Neural cell (in vitro differentiated cells): ENCODE measurements around the gene IL23R.

Source experiments
- EZH2 ChIP-seq: fragments of 200-600, 300-800 bp; shearing (Covaris generic), sonication (generic); IDR thresholded peaks from 2 replicates; pipeline ENCODE4 v1.6.1; 2014; ENCODE audit warnings: antibody characterized with exemption, low read length, borderline replicate concordance, mild to moderate bottlenecking; ENCODE audit not compliant: insufficient read depth, poor library complexity, severe bottlenecking
- MXI1 ChIP-seq: fragments of 450-650 bp; conservative IDR thresholded peaks from 2 replicates; pipeline ENCODE4 v1.6.1; 2014; ENCODE audit warnings: antibody characterized with exemption, mild to moderate bottlenecking; ENCODE audit not compliant: poor library complexity, severe bottlenecking
- POLR2AphosphoS5 ChIP-seq: IDR thresholded peaks from 2 replicates; pipeline ENCODE4 v1.6.1; 2012
- TAF1 ChIP-seq: IDR thresholded peaks from 2 replicates; pipeline ENCODE4 v1.6.1; 2012; ENCODE audit warnings: low read depth
- TF ChIP-seq, protein P1 (sequence below): fragments of 450-650 bp; IDR thresholded peaks from 2 replicates; pipeline ENCODE4 v1.5.1; 2014; ENCODE audit warnings: antibody characterized with exemption, mild to moderate bottlenecking, moderate library complexity; ENCODE audit not compliant: poor library complexity, severe bottlenecking

DNA sequence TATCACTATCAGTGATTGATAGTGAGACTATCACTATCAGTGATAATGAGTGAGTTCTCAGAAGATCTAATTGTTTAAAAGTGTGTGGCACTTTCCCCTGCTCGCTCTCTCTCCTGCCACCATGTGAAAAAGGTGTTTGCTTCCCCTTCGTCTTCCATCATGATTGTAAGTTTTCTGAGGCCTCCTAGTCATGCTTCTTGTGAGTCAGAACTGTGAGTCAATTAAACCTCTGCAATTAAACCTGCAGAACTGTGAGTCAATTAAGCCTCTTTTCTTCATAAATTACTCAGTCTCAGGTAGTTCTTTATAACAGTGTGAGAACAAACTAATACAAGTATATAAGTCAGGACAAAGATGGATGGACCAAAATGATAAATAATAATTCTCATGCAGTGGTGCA lies 7.0 kb upstream of the IL23R start:
- TF ChIP-seq POLR2AphosphoS5, result no peak
- no peak for TF ChIP-seq TAF1
- TF ChIP-seq, protein P1, sequence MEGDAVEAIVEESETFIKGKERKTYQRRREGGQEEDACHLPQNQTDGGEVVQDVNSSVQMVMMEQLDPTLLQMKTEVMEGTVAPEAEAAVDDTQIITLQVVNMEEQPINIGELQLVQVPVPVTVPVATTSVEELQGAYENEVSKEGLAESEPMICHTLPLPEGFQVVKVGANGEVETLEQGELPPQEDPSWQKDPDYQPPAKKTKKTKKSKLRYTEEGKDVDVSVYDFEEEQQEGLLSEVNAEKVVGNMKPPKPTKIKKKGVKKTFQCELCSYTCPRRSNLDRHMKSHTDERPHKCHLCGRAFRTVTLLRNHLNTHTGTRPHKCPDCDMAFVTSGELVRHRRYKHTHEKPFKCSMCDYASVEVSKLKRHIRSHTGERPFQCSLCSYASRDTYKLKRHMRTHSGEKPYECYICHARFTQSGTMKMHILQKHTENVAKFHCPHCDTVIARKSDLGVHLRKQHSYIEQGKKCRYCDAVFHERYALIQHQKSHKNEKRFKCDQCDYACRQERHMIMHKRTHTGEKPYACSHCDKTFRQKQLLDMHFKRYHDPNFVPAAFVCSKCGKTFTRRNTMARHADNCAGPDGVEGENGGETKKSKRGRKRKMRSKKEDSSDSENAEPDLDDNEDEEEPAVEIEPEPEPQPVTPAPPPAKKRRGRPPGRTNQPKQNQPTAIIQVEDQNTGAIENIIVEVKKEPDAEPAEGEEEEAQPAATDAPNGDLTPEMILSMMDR, result no peak
- TF ChIP-seq MXI1, result no peak
- TF ChIP-seq EZH2, result no peak
